AG08396 (cell line): ENCODE data around the gene ZNF37A.
A peak's percentile ranks its signal among the peaks of the same experiment; 100 is the strongest.
"Not testable (repeated sequence)": the region's sequence is repeated elsewhere in the genome, so short reads cannot be mapped to it uniquely, and the experiment has no call there.

Experiments
- DNase-seq: peaks from one replicate; pipeline ENCODE4 v3.0.0; 2012; ENCODE audit warnings: low spot score, mixed read lengths

Gene ZNF37A

DNA sequence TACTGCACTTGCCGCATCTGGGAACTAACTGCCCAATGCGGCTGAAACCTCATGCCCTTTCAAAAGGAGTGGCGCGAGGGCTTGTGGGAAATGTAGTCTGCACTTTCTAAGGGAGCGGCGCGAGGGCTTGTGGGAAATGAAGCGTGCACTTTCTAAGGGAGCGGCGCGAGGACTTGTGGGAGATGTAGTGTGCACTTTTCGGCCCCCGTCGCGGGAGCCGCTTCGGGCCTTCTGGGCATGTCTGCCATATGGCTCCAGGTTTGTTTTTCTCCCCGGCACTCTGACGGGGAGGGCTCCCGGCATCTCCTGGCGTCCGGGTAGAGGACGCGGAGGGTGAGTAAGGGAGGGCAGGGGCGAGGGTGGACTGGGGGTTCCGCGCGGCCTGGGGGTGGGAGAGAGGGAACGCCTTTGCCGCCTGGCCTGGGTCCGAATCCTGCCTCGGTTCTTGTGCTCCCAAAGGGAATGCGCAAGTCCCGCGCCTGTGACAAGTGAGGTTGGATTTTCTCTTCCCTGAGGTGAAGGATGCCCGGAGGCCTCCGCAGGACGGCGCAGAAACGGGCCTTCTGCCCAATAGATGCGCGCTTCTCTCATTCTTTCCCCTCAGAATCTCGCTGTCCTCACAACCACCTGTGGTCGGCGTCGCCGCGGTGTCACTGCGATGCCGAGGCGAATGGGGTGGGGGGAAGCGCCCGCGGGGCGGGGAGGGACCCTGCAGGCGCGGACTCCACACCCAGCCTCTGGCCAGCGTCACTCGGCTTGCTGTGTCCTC is at the start of gene ZNF37A:
Gene ZNF37A, plus strand, starts transcription at position 180 of the 769 bp plus-strand sequence. CDS start 2,281 bp downstream, outside the sequence.
- peak; percentile 87 for DNase-seq

DNA sequence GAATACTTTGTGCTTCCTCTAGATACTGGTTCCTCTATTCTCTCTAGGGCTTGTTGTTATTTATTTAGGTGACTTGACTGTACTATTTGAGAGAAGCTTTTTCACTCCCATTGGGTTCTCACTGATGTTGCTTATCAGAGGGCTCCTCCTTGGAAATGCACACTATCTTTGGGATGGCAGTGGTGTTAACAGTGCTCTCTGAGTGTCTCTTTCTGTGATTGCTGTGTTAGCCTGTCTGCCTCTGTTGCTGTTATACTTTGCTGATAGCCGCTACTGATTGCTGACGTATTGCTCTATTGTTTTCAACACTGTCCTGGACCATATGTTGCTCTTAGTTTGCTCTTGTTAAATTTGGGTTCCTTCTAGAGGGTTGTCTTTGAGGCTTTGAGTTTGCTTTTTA is 49.0 kb upstream of the ZNF37A start:
- no peak for DNase-seq

DNA sequence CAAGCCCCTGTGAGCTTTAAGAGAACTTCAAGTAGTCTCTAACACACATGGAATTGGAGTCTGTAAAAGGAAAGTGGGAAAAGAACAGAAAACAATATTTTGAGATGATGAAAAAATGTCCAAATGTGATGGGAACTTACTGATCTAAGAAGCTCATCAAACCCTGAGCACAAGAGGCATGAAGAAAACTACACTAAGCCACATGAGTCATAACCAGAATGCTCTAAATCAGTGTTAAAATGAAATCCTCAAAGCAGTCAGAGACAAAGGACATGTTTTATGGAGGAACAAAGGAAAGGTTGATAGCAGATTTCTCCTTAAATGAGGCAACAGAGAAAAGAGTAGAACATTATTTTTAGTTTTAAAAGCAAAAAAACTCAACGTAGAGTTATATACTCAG is 46.5 kb upstream of the ZNF37A start:
- no peak for DNase-seq

DNA sequence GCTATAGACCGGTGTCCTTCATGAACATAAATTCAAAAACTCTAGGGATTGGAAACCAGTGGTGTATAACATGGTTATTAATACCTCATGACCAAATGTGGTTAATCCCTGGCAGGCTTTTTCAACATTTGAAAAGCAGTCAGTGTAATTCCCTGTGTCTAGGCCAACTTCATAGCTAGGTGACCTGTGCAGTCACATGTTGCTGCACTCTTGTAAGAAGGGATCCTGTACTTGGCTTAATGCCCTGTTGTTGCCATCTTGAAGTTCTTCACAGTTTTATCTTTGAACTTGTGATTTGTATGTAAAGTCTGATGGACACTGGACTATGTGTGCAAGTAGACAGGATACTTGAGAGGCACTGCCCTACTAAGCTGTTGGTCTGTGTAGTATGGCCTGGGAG is 43.9 kb upstream of the ZNF37A start:
- DNase-seq: no peak

DNA sequence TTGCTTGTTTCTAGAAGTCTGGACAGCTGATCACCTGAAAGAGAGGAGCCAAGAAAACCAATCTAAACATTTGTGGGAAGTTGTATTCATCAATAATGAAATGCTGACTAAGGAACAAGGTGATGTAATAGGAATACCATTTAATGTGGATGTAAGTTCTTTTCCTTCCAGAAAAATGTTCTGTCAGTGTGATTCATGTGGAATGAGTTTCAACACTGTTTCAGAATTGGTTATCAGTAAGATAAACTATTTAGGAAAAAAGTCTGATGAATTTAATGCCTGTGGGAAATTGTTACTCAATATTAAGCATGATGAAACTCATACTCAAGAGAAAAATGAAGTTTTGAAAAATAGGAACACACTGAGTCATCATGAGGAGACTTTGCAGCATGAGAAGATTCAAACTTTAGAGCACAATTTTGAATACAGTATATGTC is 39.8 kb upstream of the ZNF37A start:
- peak; percentile 5 for DNase-seq

DNA sequence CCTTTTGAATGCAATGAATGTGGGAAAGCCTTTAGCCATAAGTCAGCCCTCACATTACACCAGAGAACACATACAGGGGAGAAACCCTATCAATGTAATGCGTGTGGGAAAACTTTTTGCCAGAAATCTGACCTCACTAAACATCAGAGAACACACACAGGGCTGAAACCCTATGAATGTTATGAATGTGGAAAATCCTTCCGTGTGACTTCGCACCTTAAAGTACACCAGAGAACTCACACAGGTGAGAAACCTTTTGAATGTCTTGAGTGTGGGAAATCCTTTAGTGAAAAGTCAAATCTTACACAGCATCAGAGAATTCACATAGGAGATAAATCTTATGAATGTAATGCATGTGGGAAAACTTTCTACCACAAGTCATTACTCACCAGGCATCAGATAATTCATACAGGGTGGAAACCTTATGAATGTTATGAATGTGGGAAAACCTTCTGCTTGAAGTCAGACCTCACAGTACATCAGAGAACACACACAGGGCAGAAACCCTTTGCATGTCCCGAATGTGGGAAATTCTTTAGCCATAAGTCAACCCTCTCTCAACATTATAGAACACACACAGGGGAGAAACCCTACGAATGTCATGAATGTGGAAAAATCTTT is 38.8 kb upstream of the ZNF37A start:
- DNase-seq: not testable (repeated sequence)

DNA sequence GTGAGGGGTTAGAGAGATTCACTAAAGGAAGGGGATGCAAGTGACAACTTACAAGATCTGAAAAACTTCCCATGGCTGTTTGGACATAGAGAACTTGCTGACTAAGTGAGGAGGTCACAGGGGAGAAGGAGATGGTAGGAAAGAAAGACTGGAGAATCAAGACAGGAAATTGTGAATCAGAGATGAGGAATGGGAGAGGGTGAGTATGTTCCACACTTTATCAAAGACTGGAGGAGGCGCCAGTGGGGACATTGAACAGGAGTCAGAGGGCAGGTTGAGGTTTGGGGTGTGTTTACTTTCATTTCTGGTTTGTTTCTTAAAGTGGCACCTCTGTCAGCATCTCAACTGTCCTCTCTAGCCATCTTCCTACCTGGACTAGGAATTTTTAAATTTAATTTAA is 24.5 kb upstream of the ZNF37A start:
- peak; percentile 26 for DNase-seq

DNA sequence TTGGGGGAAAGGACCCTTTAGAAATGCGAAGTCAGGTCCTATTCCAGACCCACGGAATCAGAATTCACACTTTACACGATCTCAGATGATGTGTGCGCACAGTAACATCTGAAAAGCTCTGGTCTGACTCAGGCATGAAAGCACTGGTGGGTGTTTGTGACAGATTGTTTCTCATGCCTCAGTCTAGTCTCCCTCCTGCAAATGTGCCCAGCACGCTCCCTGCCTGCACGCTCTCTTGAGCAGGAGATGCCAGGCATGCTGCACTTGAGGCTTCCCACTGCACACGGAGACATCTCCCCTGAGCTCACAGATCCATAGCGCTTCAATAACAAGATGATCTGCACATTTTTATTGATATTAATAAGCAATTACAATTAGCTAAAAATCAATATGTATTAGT is 23.6 kb upstream of the ZNF37A start:
- no peak for DNase-seq

DNA sequence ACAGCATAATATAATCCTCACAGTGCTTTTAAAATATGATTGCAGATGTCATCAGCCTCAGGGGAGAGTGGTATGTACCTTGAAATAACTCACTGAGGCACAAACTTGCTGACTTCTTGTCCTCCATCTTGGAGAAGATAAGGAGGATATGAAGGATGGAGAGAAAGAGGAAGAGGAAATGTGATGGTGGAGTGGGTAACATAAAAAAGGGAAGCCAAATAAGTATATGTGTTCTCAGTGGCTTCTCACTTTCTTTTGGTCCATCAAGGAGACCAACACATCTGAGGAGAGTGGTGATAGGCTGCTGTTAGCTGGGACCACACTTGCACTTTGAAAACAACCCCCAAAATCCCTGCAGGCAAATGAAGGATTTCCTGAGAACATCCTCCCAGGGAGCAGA is 21.6 kb upstream of the ZNF37A start:
- DNase-seq: no peak

DNA sequence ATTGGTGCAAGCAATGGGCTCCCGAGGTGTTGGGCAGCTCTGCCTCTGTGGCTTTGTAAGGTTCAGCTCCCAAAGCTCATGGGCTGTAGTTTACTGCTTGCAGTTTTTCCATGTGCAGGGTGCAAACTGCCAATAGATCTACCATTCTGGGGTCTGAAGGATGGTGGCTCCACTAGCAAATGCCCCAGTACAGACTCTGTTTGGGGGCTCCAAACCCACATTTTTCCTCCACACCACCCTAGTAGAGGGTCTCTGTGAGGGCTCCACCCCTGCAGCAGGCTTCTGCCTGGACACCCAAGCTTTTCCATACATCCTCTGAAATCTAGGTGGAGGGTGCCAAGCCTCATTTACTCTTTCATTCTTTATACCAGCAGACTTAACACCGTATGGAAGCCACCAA is 17.4 kb upstream of the ZNF37A start:
- no peak for DNase-seq

DNA sequence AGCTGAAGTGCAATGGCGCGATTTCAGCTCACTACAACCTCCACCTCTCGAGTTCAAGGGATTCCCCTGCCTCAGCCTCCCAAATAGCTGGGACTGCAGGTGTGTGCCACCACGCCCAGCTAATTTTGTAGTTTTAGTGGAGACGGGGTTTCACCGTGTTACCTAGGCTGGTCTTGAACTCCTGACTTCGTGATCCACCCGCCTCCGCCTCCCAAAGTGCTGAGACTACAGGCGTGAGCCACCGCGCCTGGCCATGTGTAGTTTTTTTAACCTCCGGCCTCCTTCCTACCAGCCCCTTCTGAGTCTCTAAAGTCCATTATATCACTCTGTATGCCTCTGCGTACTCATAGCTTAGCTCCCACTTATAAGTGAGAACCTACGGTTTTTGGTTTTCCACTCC is 819 bp upstream of the ZNF37A start:
- not testable (repeated sequence) for DNase-seq

DNA sequence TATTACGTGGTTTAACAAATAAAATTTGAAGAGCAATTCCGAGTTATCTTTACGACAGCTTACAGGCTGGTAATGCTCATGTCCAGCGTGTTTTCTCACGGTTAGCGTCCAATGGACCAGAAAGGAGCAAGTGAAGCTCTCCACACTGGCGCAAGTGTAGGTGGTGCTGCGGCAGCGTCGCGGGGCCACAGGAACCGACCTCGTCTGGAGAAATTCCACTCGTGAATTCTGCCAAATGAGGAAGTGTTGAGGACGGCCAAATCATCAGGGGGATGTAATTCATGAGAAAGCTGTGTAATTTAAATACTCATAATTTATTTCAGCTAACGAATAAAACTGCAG is 350 bp upstream of the ZNF37A start:
- DNase-seq: peak; percentile 7

DNA sequence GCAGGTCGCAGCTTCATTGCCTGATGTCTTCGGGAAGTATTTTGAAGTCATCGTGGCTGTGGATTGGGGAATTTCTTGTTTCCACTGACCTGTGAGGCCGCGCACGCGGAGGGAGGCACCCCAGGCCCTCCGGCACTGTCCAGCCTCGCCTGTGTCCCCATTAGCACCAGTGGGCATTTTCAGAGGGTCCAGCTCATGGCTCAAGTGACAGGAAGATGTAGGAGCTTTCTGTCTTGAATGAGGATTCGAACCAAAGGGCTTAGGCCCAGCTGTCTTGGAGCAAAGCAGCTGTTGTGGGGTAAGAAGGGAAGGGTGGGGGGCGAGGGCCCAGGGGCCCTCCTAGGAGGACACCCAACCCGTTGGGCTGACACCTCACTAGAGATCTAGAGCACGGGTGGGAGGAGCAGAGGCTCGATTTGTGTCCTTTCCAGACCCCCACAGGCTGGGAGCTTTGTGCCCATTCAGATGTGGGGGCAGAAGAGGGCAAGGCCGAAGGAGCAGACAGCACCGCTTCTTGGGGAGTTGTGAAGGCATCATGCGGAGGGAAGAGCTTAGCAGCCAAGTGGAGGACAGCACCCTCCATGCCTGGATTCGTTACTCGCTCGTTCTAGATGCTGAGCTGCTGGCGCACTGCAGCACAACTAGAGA is 914 bp downstream of the ZNF37A start:
- no peak for DNase-seq

DNA sequence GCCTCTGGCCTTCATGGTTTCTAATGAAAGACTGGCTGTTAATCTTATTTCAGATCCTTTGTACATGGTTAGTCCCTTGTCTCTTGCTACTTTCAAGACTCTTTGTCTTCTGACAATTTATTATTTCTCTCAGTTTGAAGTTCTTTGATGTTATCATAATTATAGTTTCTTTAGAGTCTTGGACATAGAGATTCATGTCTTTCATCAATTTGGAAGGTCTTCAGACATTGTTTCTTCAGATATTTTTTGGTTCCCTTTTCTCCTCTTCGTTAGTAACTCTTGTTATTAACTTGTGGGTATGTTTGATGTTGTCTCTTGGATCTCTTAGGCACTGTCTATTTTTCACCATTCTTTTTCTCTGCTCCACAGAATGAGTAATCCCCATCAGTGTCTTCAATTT is 8.7 kb downstream of the ZNF37A start:
- DNase-seq: no peak

DNA sequence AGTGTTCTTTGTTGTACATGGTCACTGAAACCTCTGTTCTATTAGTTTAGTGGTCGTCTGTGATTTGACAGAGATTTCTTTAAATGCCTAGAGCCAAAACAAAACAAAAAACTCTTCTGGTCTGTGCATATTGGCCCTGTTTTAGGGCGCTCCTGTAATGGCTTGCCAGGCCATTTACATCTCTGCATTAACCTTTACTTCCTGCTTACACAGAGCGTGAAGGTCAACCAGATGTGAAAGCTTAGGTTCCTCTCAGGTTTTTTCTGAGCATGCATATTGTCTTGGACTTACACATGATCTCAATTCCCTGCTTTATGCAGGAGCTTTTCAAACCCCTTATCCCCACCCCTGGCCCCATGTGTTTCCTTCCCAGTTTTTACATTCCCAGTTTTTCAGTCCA is 9.6 kb downstream of the ZNF37A start:
- DNase-seq: no peak

DNA sequence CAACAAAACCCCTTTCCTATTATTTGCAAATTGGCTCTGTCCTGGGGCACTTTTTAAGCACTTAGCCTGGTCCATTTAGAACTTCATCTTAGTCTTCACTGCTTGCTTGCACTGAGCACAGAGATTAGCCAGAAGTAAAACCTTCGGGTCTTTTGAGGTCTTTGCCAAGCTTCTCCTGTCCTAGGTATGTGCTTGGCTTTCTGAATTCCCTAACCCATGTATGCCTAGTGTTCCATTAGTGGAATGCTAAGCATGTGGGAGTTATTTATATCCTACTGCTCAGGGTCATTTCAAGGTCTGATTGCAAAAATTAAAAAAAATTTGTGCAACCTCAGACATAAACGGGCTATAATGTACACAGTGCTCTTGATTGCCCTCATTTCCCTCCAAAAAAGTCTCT is 18.0 kb downstream of the ZNF37A start:
- DNase-seq: no peak

DNA sequence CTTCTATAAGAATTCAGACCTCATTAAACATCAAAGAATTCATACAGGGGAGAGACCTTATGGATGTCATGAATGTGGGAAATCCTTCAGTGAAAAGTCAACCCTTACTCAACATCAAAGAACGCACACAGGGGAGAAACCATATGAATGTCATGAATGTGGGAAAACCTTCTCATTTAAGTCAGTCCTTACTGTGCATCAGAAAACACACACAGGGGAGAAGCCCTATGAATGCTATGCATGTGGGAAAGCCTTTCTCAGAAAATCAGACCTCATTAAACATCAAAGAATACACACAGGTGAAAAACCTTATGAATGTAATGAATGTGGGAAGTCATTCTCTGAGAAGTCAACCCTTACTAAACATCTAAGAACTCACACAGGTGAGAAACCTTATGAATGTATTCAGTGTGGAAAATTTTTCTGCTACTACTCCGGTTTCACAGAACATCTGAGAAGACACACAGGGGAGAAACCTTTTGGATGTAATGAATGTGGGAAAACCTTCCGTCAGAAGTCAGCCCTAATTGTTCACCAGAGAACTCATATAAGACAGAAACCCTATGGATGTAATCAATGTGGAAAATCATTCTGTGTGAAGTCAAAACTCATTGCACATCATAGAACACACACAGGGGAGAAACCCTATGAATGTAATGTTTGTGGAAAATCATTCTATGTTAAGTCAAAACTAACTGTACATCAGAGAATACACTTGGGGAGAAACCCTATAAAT is 24.1 kb downstream of the ZNF37A start:
- DNase-seq: no peak

DNA sequence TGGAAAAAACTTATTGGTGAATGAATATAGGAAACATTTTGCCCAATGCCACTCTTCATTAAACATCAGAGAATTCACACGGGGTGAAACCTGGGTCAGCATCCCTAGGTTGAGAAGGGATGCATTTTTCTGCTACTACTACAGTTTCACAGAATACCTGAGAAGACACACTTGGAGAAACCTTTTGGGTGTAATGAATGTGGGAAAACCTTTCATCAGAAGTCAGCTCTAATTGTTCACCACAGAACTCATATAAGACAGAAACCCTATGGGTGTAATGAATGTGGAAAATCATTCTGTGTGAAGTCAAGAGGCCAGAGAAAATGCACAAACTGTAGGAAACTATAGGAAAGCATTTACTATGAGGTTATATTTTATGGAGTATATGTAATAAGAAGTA is 24.9 kb downstream of the ZNF37A start:
- no peak for DNase-seq

DNA sequence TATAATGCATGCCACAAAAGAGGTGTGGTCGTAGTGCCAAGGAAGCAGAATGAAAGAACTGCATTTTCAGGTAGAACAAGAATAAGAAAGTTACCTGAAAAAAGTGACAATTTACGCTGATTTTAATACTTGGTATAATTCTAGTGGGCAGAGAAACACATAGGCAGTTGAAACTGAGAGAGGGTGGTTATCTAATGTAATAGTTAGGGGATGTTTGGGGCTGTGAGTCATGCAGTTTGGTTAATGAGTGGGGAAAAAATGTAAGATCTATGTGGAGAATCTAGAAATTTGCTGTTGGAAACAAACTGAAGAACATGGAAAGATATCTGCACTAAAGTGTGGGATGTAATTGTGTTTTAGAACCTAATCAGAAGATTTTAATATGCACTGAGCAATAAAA is 33.7 kb downstream of the ZNF37A start:
- DNase-seq: no peak

DNA sequence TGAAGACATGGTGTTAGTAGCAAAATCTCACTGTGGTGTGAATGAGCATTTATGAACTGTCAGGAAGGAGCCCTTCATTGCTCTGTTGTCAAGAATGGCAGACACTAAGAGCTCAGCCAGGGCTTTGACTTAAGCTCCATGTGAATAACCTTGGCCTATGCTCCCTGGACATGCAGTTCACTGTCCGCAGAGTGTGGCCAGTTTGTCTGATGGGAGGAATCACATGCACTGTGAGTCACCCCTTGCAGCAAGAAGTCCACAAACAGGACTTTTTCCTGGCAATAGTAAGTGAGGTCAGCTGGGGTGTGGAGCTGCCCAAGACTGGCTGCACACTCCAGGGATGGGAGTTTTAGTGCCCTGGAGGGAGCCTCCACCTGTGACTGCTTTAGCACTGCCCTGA is 49.5 kb downstream of the ZNF37A start:
- DNase-seq: peak; percentile 9

DNA sequence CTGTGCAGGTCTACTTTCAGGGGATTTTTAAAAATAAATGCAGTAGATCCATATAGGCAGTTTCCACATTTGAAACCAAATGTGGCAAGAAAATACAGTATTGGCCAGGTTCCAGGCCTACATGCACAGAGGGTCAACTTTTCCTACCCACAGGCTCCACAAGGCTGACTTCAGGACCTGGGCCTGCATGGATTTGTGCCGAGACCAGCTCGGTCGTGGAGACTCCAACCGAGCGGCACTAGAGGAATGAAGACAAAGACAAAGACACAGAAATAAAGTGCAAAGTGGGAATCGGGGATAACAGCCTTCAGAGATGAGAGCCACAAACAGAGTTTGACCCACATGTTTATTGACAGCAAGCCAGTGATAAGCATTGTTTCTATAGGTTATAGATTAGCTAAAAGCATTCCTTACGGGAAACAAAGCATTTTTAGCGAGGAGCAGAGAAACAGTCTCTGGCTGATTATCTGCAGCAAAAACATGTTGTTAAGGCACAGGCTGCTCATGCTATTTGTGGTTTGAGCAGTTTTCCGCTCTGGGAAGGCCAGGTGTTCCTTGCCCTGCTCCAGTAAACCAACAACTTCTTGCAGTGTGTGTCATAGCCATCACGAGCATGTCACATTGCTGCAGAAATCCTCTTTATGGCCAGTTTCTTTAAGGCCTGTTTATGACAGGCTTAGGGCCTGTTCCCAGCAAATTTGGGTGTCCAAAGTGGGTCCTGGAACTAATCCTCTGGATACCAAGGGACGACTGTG is 52.6 kb downstream of the ZNF37A start:
- DNase-seq: no peak

DNA sequence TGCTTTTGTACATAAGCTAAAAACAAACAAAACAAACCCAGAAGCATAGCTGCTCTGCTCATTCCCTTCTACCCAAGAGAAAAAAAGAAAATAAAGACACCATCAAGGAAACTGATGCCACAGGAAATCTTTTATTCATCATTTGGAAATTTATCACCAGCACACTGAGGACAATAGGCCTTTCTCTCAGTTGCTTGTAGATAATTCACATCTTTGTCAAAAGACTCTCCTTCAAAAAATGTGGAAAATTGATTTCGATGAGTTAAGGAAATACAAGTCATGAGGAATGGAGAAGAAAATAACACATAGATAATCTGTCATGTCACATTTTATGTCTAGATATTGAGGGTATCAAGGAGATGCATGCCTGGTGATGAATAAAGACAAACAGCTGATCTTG is 53.5 kb downstream of the ZNF37A start:
- DNase-seq: no peak
